ENCODE results near the gene COX5B.

GRCh38 chr2:97646977-97647376, 1.1 kb downstream of the COX5B start:
- no peak for TF ChIP-seq CTCF (optimal IDR thresholded peaks at IDR 0.05 in 1 of 3, IDR thresholded peaks at IDR 0.05 in 1 of 3, conservative IDR thresholded peaks at IDR 0.05 in 1 of 3; ENCODE audit: extremely low read depth in 1 of 3, insufficient read depth in 2 of 3, low read length in 3 of 3)
- TF ChIP-seq EZH2 (IDR thresholded peaks at IDR 0.05; ENCODE audit: low read length): no peak
